GM18526 (cell line): ENCODE data around the gene UNC13B.
A peak's percentile ranks its signal among the peaks of the same experiment; 100 is the strongest.

Experiments used
- POLR2A ChIP-seq: IDR thresholded peaks from 3 replicates; pipeline ENCODE4 v1.6.1; 2011; ENCODE audit not compliant: insufficient read length; ENCODE audit errors: extremely low read depth

UNC13B gene

GRCh38 chr9:35161713-35162604, at the start of gene UNC13B:
UNC13B (plus strand) TSS chr9:35162009; CDS start chr9:35162284, 275 bp downstream.
- TF ChIP-seq POLR2A = no peak

DNA sequence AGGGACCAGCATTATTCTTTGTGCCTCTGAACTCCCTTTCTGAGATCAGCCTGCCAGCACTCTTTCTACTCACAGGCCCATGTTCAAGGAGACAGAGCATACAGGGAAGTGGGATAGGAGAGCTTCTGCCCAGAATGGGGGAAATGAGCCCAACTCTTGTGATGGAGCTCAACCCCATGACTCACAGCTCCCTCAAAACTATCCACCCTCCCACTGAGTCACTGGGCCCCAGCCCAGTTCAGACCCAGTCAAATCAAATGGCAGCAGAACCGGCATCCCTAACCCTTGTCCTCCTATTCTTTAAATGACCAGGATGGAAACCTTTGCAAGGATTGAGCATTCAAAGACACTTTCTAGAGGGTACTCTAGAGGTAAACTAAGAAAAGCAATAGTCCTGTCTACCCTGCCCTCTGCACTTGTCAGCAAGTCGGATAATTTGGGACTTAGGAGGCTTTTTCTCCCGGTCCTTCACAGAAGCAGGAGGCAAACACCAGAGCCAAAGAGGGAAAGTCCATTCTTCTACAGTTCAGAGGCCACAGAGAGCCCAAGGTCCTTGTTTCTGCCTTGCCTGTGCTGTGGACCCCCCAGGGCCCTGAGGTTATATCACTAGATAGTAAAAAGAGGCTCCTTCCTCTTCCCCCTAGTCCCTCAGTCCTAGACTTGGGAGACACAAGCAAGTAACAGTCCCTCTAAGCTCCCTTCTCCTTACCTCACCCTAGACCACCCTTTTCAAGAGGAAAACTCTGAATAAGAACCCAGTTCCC, 49.4 kb upstream of the UNC13B start:
- TF ChIP-seq POLR2A = no peak

DNA sequence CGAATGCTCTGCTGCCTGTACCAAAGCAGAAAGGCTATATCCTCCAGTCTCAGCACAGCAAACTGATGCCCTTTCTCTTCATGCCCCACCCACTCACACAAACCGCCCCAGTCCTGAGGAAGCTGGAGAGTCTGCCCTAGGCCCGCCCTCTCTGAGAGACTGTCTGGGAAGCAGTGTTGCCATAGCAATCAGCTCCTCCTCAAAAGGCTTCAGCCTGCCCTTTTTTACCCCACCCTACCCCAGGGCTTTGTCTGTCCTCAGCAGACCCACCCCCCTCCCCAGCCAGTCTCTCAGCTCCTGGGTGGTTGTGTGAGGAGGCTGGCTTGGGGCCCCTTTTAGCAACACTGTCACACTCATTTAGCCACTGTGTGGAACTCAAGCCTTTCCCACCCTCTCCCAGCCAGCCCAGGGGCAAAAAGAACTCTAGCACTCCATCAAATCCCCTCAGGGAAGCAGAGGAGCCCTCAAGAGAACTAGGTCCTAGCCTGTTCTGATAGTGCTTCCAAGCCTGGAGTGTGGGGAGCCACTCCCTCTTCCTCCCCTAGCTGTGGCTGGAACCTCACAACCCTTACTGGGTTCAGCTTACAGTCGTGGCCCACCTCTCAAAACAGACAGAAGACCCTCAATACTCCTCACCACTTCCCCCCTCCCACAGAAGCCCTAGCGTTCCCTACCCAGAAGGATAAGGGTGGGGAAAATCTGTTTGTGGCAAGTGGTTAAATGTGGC, 47.5 kb upstream of the UNC13B start:
- no peak for TF ChIP-seq POLR2A

- no peak for TF ChIP-seq POLR2A
These were observed 46.8 kb upstream of the UNC13B start for GRCh38 chr9:35114840-35115628.

GRCh38 chr9:35115680-35116538, 45.9 kb upstream of the UNC13B start, which contains the start of gene ATOSB:
ATOSB (minus strand) TSS chr9:35115862; CDS start chr9:35108274, 7,588 bp downstream.
- TF ChIP-seq POLR2A = peak; percentile 37

DNA sequence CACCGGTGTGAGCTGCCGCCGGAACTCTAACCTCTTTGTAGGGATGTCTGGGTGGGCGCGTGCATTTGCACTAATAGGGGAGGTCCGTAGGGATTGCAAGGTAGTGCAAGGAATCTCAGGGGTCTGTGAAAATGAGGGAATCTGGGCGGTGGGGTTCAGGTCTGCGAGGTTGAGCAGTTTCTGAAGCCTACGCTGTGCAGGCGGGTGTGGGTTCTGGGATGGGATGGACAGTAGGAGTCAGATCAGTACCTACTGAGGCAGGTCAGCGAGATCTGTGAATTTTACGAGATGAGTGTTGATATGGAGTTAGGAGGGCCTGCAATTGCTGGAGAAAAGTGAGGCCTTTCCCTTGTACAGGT, 45.3 kb upstream of the UNC13B start:
- no peak for TF ChIP-seq POLR2A

GRCh38 chr9:35116898-35117551, 44.8 kb upstream of the UNC13B start:
- no peak for TF ChIP-seq POLR2A

DNA sequence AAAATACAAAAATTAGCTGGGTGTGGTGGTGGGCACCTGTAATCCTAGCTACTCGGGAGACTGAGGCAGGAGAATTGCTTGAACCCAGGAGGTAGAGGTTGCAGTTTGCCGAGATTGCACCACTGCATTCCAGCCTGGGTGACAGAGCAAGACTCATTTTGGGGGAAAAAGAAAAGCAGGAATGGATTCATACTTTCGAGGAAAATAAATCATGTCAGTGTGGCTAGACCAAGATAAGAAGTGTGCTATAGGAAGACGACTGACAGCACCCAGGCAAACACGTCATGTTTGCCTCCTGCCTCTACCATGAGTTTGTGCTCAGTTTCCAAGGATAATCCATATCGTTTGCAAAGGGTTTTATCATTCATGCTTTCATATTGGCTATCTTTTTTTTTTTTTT, 26.9 kb upstream of the UNC13B start:
- no peak for TF ChIP-seq POLR2A

DNA sequence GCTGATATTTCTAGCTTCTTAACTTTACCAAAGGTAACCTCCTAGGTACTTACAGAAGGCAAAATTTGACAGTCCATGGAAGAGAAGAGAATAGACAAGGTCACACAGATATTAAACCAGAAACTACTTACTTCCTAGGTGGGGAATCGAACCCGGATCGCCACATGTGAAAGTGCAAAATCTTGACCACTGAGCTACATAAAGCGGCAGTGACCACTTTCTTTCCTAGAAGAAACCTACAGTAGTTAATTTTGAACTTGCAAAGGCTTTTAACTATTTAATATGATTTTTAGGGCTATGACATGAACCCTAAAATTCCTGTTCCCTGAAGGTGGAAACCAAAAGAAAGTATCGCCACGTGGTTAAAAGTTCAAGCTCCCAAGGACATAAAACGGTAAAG, 25.8 kb upstream of the UNC13B start:
- no peak for TF ChIP-seq POLR2A

- no peak for TF ChIP-seq POLR2A
These were observed 24.9 kb upstream of the UNC13B start for GRCh38 chr9:35136866-35137265.

DNA sequence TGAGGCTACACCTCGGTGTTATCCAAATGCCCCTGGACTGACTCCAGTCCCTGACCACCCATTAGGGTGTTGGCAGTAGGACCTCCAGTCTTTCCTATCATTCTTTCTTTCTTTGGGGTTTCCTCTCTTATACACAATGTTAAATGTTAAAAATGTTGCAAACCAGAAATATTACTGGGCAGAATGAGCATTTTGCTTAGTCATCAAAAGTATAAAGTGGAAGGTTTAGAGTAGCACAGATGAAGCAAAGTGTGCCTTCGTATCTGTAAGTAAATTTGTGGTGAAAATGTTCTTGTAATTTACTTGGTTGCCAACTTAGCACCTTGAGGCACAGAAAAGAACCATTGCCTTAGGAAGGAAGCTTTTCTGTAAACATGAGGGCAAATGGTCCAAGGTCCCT, 21.7 kb upstream of the UNC13B start:
- TF ChIP-seq POLR2A = no peak

DNA sequence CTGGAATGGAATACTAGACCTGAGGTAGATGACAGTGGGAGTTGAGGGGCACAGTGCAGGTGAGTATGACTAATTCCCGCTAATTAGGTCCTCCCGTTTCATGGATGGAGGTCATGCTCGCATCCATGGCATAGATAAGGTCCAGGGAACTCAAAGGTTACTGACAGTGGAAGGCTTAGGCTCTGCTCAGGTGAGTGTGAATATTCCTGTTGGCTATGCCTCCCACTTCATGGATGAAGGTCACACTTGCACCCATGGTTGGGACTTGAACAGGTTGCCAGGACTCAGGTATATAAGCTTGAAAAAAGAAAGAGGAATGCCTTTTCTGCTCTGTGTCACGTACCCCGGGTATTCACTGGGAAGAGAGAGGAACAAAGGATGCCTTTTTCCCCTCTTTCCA, 19.8 kb upstream of the UNC13B start:
- no peak for TF ChIP-seq POLR2A

DNA sequence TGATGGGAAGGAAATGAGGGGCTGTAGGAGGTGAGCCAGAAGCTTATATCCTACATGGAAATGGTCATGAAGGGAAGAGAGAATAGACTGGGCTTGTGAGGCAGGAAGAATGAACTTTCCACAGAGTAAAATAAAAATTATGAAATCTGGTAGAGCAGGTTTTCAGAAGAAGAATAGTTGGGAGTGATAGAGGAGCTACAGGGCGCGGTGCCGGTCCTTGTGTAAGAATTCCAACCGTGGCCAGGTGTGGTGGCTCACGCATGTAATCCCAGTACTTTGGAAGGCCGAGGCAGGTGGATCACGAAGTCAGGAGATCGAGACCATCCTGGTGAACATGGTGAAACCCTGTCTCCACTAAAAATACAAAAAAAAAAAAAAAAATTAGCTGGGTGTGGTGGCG, 8.9 kb upstream of the UNC13B start:
- TF ChIP-seq POLR2A = no peak

DNA sequence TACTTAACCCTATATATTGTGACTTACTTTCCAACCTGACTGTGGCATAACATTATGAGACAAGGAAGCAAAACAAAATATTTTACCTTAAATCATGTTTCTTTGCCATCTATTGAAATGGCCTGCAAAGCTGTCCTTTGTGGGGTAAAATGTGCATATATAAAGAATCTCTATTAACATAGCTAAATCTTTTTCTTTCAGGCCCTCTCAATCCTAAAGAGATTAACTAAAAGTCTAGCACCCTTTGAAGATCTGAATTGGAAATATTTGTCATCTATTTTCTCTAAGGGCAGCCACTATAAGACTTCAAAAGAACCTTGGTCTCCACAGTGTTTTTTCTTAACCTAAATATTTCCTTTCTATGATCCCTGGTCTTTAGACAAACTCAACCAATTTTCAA, 5.0 kb upstream of the UNC13B start:
- TF ChIP-seq POLR2A = no peak
